Liver (tissue), 9 donors: ENCODE data around the gene ZNF579. TPM values are rescaled to one million over a fixed set of nuclear protein-coding genes. Genes with fewer than 3 reads are reported as not detected.

Source experiments
- DNase-seq: peaks from one replicate; pipeline ENCODE4 v3.0.0-alpha.2; 2017; ENCODE audit warnings: low spot score
- H3K27ac ChIP-seq, 2 donors: one replicate each; pipeline ENCODE4 v1.7.0; 2013; ENCODE audit warnings: inconsistent platforms in 2 of 2, low read length in 2 of 2, control low read depth in 1 of 2, low read depth in 1 of 2, mild to moderate bottlenecking in 1 of 2
- H3K27me3 ChIP-seq, 4 donors: one replicate each; pipeline versions ENCODE4 v1.6.1 to v1.7.0; 2013; ENCODE audit warnings: low read length in 3 of 4, inconsistent platforms in 1 of 4, mild to moderate bottlenecking in 1 of 4, moderate library complexity in 1 of 4; ENCODE audit not compliant: control insufficient read depth in 4 of 4, insufficient read depth in 4 of 4
- H3K36me3 ChIP-seq, 4 donors: one replicate each; pipeline versions ENCODE4 v1.6.1 to v1.7.0; 2013; ENCODE audit warnings: low read length in 3 of 4, mild to moderate bottlenecking in 3 of 4, low read depth in 1 of 4, moderate library complexity in 1 of 4; ENCODE audit not compliant: control insufficient read depth in 4 of 4, insufficient read depth in 3 of 4
- H3K4me1 ChIP-seq, 4 donors: one replicate each; pipeline versions ENCODE4 v1.6.1 to v1.7.0; 2013; ENCODE audit warnings: low read length in 3 of 4, mild to moderate bottlenecking in 3 of 4, moderate library complexity in 1 of 4; ENCODE audit not compliant: control insufficient read depth in 4 of 4, insufficient read depth in 4 of 4
- H3K4me3 ChIP-seq, 3 donors: one replicate each; pipeline versions ENCODE4 v1.6.1 to v1.7.0; 2013; ENCODE audit warnings: low read length in 3 of 3, control low read depth in 1 of 3, low read depth in 1 of 3, mild to moderate bottlenecking in 1 of 3
- H3K9ac ChIP-seq, 2 donors: one replicate each; pipeline ENCODE4 v1.7.0; 2013; ENCODE audit warnings: low read length in 2 of 2, mild to moderate bottlenecking in 2 of 2, moderate library complexity in 2 of 2, control low read depth in 1 of 2, low read depth in 1 of 2
- H3K9me3 ChIP-seq, 4 donors: one replicate each; pipeline versions ENCODE4 v1.6.1 to v1.7.0; 2013; ENCODE audit warnings: low read length in 3 of 4; ENCODE audit not compliant: control insufficient read depth in 4 of 4
- EGR1 ChIP-seq, 2 donors: IDR thresholded peaks; 2 replicates each; pipeline ENCODE4 v1.6.1; 2016 to 2018; ENCODE audit warnings: antibody characterized with exemption in 2 of 2, low read depth in 2 of 2
- FOXA1 ChIP-seq: IDR thresholded peaks from 2 replicates; pipeline ENCODE4 v1.6.1; 2016; ENCODE audit warnings: antibody characterized with exemption
- FOXA2 ChIP-seq: IDR thresholded peaks from 2 replicates; pipeline ENCODE4 v1.6.1; 2016; ENCODE audit warnings: antibody characterized with exemption
- GABPA ChIP-seq, 2 donors: IDR thresholded peaks in 1 of 2; conservative IDR thresholded peaks in 1 of 2; 2 replicates each; pipeline ENCODE4 v1.6.1; 2016; ENCODE audit warnings: antibody characterized with exemption in 2 of 2, mild to moderate bottlenecking in 1 of 2, moderate library complexity in 1 of 2
- HNF4A ChIP-seq, 2 donors: conservative IDR thresholded peaks; 2 replicates each; pipeline ENCODE4 v1.6.1; 2016; ENCODE audit warnings: antibody characterized with exemption in 2 of 2, mild to moderate bottlenecking in 2 of 2
- HNF4G ChIP-seq: IDR thresholded peaks from 2 replicates; pipeline ENCODE4 v1.6.1; 2016; ENCODE audit warnings: antibody characterized with exemption
- JUND ChIP-seq, 2 donors: IDR thresholded peaks; 2 replicates each; pipeline ENCODE4 v1.6.1; 2016; ENCODE audit warnings: antibody characterized with exemption in 2 of 2
- NR2F2 ChIP-seq: IDR thresholded peaks from 2 replicates; pipeline ENCODE4 v1.6.1; 2016; ENCODE audit warnings: antibody characterized with exemption
- RAD21 ChIP-seq, 2 donors: IDR thresholded peaks; 2 replicates each; pipeline ENCODE4 v1.6.1; 2016; ENCODE audit warnings: antibody characterized with exemption in 2 of 2, mild to moderate bottlenecking in 2 of 2
- RXRA ChIP-seq, 2 donors: IDR thresholded peaks; 2 replicates each; pipeline ENCODE4 v1.6.1; 2017 to 2018; ENCODE audit warnings: antibody characterized with exemption in 2 of 2, mild to moderate bottlenecking in 1 of 2
- SP1 ChIP-seq: IDR thresholded peaks from 2 replicates; pipeline ENCODE4 v1.6.1; 2018; ENCODE audit warnings: antibody characterized with exemption, mild to moderate bottlenecking
- TAF1 ChIP-seq: conservative IDR thresholded peaks from 2 replicates; pipeline ENCODE4 v1.6.1; 2016; ENCODE audit warnings: antibody characterized with exemption, mild to moderate bottlenecking
- YY1 ChIP-seq: IDR thresholded peaks from 2 replicates; pipeline ENCODE4 v1.6.1; 2016; ENCODE audit warnings: antibody characterized with exemption, mild to moderate bottlenecking
- WGBS: extraction: QIAGEN DNeasy Blood & Tissue Kit; methylation state at CpG from one replicate; pipeline ENCODE4 v1.1.7; 2013; 5-methylcytosine and 5-hydroxymethylcytosine counted together
- polyA plus RNA-seq, 2 donors: library from polyadenylated mRNA; stranded (reverse) in 1 of 2; unstranded in 1 of 2; fragments of 200-250 nt in 1 of 2; fragments of >200 nt in 1 of 2; fragmentation: Nextera tagmentation in 1 of 2; extraction: Ambion mirVana in 1 of 2; gene quantifications; one replicate each; pipeline versions ENCODE4 v1.2.1 to v1.2.3, GENCODE V29; 2013 to 2015
- total RNA-seq, 2 donors: library from RNA; depleted of rRNA; stranded (reverse); fragments of >200 nt; gene quantifications; one replicate each; pipeline ENCODE4 v1.2.3, GENCODE V29; 2014
- TF ChIP-seq, protein P1 (sequence below): IDR thresholded peaks from 2 replicates; pipeline ENCODE4 v1.6.1; 2016; ENCODE audit warnings: antibody characterized with exemption
- TF ChIP-seq, protein P2 (sequence below): IDR thresholded peaks from 2 replicates; pipeline ENCODE4 v1.6.1; 2016; ENCODE audit warnings: antibody characterized with exemption
- TF ChIP-seq, protein P3 (sequence below): IDR thresholded peaks from 2 replicates; pipeline ENCODE4 v1.6.1; 2016; ENCODE audit warnings: antibody characterized with exemption
- TF ChIP-seq, protein P4 (sequence below): IDR thresholded peaks from 2 replicates; pipeline ENCODE4 v1.6.1; 2016; ENCODE audit warnings: antibody characterized with exemption, mild to moderate bottlenecking
- TF ChIP-seq, protein P5 (sequence below): fragments of 150-350 bp; IDR thresholded peaks from 2 replicates; pipeline ENCODE4 v1.5.1; 2017; ENCODE audit warnings: improper control_type of control experiment, low read depth, low read length; ENCODE audit not compliant: missing input control
- donor health status: healthy.
- donor health status: healthy.
- donor health status: healthy.
- donor health status: healthy.
- donor health status: healthy.

ZNF579 gene
- total and polyA plus RNA-seq, 4 donors, result 0.92 to 3.3 (median 1.2) TPM

DNA sequence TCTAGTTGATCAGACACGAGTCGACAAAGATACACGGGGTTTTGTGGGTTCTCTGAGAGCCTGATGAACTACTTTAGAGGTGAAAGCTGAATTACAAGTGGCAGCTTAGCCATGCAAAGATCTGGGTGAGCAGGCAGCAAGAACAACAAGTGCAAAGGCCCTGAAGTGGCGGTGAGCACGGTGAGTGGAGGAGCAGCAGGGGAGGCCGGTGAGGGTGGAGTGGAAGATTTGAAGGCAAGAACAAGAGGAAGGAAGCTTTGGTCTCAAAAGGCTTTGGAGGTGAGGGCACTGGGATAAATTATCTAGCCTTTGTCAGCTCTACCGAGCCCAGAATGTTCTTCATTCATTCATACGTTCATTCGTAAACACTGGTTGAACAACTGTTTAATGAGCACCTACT lies 26.2 kb upstream of the ZNF579 start:
- Histone ChIP-seq H3K27ac (no peak overlapping the region), H3K9ac (no peak overlapping the region), H3K27me3 (no peaks in the 10 kb centered on the region), H3K36me3 (peaks cover 0 to 8% (median 2%) of the 10 kb centered on the region in 4 donors), H3K4me1 (peaks cover 0 to 18% (median 15%) of the 10 kb centered on the region in 4 donors), H3K4me3 (no peak overlapping the region), H3K9me3 (no peaks in the 10 kb centered on the region)
- WGBS, result 80% methylated on average over 9 of the region's 9 CpGs
- DNase-seq, result no peak
- TF ChIP-seq, protein P1, sequence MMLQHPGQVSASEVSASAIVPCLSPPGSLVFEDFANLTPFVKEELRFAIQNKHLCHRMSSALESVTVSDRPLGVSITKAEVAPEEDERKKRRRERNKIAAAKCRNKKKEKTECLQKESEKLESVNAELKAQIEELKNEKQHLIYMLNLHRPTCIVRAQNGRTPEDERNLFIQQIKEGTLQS, result no peak
- TF ChIP-seq, protein P2, sequence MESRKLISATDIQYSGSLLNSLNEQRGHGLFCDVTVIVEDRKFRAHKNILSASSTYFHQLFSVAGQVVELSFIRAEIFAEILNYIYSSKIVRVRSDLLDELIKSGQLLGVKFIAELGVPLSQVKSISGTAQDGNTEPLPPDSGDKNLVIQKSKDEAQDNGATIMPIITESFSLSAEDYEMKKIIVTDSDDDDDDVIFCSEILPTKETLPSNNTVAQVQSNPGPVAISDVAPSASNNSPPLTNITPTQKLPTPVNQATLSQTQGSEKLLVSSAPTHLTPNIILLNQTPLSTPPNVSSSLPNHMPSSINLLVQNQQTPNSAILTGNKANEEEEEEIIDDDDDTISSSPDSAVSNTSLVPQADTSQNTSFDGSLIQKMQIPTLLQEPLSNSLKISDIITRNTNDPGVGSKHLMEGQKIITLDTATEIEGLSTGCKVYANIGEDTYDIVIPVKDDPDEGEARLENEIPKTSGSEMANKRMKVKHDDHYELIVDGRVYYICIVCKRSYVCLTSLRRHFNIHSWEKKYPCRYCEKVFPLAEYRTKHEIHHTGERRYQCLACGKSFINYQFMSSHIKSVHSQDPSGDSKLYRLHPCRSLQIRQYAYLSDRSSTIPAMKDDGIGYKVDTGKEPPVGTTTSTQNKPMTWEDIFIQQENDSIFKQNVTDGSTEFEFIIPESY, result no peak
- TF ChIP-seq RXRA (IDR thresholded peaks at IDR 0.05) (no peak), RAD21 (IDR thresholded peaks at IDR 0.05) (no peak), JUND (IDR thresholded peaks at IDR 0.05) (no peak), NR2F2 (no peak), HNF4G (no peak), TAF1 (no peak), FOXA2 (no peak), YY1 (no peak), HNF4A (conservative IDR thresholded peaks at IDR 0.05) (no peak), GABPA (IDR thresholded peaks at IDR 0.05 in 1 of 2, conservative IDR thresholded peaks at IDR 0.05 in 1 of 2) (no peak), EGR1 (IDR thresholded peaks at IDR 0.05; ENCODE audit: low read depth in 2 of 2) (no peak), SP1 (no peak), FOXA1 (no peak)
- TF ChIP-seq, protein P3, sequence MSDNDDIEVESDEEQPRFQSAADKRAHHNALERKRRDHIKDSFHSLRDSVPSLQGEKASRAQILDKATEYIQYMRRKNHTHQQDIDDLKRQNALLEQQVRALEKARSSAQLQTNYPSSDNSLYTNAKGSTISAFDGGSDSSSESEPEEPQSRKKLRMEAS, result no peak
- TF ChIP-seq, protein P4, sequence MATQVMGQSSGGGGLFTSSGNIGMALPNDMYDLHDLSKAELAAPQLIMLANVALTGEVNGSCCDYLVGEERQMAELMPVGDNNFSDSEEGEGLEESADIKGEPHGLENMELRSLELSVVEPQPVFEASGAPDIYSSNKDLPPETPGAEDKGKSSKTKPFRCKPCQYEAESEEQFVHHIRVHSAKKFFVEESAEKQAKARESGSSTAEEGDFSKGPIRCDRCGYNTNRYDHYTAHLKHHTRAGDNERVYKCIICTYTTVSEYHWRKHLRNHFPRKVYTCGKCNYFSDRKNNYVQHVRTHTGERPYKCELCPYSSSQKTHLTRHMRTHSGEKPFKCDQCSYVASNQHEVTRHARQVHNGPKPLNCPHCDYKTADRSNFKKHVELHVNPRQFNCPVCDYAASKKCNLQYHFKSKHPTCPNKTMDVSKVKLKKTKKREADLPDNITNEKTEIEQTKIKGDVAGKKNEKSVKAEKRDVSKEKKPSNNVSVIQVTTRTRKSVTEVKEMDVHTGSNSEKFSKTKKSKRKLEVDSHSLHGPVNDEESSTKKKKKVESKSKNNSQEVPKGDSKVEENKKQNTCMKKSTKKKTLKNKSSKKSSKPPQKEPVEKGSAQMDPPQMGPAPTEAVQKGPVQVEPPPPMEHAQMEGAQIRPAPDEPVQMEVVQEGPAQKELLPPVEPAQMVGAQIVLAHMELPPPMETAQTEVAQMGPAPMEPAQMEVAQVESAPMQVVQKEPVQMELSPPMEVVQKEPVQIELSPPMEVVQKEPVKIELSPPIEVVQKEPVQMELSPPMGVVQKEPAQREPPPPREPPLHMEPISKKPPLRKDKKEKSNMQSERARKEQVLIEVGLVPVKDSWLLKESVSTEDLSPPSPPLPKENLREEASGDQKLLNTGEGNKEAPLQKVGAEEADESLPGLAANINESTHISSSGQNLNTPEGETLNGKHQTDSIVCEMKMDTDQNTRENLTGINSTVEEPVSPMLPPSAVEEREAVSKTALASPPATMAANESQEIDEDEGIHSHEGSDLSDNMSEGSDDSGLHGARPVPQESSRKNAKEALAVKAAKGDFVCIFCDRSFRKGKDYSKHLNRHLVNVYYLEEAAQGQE, result no peak
- TF ChIP-seq, protein P5, sequence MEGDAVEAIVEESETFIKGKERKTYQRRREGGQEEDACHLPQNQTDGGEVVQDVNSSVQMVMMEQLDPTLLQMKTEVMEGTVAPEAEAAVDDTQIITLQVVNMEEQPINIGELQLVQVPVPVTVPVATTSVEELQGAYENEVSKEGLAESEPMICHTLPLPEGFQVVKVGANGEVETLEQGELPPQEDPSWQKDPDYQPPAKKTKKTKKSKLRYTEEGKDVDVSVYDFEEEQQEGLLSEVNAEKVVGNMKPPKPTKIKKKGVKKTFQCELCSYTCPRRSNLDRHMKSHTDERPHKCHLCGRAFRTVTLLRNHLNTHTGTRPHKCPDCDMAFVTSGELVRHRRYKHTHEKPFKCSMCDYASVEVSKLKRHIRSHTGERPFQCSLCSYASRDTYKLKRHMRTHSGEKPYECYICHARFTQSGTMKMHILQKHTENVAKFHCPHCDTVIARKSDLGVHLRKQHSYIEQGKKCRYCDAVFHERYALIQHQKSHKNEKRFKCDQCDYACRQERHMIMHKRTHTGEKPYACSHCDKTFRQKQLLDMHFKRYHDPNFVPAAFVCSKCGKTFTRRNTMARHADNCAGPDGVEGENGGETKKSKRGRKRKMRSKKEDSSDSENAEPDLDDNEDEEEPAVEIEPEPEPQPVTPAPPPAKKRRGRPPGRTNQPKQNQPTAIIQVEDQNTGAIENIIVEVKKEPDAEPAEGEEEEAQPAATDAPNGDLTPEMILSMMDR, result no peak
